GM21786 (cell line): ENCODE measurements around the gene SCAF8.

Experiments used
- ATAC-seq: cut with Tn5 transposase; IDR thresholded peaks from one replicate; pipeline ENCODE4 v1.9.1; 2021; ENCODE audit not compliant: unreplicated experiment

SCAF8 gene

GRCh38 chr6:154824076-154824475 lies 90.9 kb downstream of the SCAF8 start:
- no peak for ATAC-seq

- ATAC-seq = no peak
Measured at GRCh38 chr6:154829970-154830369, 96.8 kb downstream of the SCAF8 start.

DNA sequence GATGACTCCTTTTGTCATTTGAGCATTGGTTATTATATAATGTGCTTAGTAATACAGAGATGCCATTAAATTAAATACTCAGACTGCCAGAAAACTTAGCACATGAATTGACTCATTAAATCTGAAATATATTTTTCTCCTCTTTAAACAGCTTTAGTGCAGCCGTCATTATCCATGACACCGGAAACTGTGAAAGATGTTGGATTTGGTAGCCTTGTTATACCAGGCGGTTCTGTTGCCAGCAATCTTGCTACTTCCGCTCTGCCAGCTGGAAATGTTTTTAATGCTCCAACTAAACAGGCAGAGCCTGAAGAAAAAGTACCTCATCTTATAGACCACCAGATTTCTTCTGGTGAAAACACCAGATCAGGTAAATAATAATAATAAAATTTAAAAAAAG lies 97.6 kb downstream of the SCAF8 start:
- ATAC-seq = no peak

DNA sequence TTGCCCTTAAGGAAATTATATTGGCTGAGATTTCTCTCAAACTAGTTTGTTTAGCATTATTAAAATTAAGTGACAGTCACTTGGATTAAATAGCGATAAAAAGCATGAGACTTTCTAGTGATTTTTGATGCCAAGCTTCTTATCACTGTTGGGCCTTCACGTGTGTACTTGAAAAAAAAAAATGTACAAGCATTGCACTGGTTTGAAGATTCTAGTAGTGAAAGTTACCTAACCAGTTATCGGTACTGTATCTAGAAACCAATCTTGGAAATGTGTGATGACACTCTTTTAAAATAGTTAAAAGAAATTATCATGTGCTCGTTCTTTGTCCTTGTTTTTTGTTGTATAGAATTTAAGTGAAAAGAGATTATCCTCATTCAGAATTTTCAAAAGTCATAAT lies 102.1 kb downstream of the SCAF8 start:
- ATAC-seq = no peak

- no peak for ATAC-seq
Measured at GRCh38 chr6:154839546-154839945, 106.3 kb downstream of the SCAF8 start.

DNA sequence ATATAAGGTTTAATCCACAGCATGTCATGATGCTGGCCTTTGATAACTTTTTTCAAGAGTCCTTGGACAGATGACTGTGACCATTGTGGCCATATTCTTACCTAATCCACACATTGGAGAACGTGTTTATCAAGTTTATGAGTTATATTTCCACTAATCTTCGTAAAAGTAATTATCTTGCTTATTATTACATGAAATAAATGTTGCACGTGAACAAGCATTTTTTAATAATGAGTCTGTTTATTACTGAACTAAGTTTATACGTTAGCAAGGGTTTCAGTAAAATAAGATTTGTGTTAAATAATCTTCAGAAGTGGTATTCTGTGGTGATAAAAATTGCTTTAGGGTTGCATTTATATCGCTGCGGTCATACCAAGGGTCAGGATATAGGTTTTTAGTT lies 107.1 kb downstream of the SCAF8 start:
- no peak for ATAC-seq

DNA sequence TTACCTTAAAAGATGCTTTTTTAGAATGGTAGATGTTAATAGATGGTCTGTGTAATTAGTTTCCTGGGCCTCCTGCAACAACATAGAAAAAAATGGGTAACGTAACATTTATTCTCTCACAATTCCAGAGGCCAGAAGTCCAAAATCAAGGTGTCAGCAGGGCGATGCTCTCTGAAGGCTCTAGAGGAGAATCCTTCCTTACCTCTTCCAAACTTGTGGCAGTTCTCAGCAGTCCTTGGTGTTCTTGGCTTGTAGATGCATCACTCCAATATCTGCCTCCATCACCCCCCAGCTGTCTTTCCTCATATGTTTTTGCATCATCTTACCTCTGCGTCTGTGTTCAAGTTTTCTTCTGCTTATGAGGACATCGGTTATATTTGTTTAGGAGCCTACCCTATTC lies 107.9 kb downstream of the SCAF8 start:
- no peak for ATAC-seq

- ATAC-seq = no peak
Measured at GRCh38 chr6:154842833-154843232, 109.6 kb downstream of the SCAF8 start.

- no peak for ATAC-seq
Measured at GRCh38 chr6:154847318-154847717, 114.1 kb downstream of the SCAF8 start.

GRCh38 chr6:154848580-154848979 lies 115.4 kb downstream of the SCAF8 start:
- ATAC-seq = no peak

GRCh38 chr6:154849475-154849874 lies 116.3 kb downstream of the SCAF8 start:
- no peak for ATAC-seq

DNA sequence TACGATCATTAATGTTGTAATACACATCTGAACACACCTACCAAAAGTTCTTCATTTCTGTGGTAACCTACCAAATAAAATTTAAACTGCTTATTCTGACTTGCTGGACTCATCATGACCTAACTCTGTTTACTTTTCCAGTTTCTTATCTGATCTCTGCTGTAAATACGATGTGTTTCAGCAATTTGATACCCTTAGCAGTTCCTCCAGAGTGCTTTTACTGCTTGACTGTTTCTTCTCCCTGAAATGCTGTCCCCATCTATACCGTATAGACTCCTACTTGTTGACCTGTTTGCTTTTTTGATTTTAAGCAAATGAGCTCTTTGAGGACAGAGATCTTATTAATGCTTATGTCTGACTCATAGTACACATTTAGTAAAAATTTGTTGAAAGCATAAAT lies 119.5 kb downstream of the SCAF8 start:
- no peak for ATAC-seq

DNA sequence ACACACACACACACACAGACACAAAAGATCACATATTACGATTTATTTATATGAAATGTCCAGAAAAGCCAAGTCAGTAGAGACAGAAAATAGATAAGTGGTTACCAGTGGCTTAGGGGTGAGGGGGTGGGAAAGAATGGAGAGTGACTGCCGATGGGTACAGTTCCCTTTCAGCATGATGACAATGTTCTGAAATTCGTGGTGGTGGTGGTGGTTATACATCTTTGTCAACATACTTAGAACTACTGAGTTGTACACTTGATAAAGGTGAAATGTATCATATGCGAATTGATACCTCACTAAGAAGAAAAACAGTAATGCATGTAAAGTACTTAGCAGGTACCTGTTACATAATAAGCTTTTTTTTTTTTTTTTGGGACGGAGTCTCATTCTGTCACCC lies 124.3 kb downstream of the SCAF8 start:
- ATAC-seq = no peak

GRCh38 chr6:154861825-154862224 lies 128.6 kb downstream of the SCAF8 start:
- no peak for ATAC-seq

DNA sequence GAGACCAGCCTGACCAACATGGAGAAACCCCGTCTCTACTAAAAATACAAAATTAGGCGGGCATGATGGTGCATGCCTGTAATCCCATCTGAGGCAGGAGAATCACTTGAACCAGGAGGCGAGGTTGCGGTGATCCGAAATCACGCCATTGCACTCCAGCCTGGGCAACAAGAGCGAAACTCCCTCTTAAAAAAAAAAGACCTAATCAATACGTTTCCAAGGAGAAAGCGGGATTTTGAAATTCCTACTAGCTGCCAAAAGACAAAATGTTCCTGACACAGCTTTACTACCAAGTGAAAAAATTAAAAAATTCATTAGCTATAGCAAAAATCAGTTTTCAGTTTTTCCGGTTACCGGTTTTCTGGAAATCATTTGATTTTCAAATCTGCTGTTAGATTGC lies 129.3 kb downstream of the SCAF8 start:
- no peak for ATAC-seq

GRCh38 chr6:154864066-154864430 lies 130.8 kb downstream of the SCAF8 start:
- ATAC-seq = no peak

DNA sequence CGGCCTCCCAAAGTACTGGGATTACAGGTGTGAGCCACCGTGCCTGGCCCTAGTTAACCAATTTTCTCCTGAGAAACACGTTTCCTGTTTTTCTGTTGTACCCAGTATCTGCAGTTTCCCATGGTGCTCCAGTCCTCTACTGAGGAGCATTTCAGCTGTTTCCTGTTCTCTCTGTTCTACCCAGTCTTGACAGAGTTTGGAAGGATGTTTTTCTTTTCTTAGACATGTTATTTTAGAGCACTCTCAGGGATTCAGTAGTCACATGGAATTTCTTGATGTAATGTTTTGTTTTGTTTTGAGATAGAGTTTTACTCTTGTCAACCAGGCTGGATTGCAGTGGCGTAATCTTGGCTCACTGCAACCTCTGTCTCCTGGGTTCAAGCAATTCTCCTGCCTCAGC lies 132.1 kb downstream of the SCAF8 start:
- ATAC-seq = no peak

DNA sequence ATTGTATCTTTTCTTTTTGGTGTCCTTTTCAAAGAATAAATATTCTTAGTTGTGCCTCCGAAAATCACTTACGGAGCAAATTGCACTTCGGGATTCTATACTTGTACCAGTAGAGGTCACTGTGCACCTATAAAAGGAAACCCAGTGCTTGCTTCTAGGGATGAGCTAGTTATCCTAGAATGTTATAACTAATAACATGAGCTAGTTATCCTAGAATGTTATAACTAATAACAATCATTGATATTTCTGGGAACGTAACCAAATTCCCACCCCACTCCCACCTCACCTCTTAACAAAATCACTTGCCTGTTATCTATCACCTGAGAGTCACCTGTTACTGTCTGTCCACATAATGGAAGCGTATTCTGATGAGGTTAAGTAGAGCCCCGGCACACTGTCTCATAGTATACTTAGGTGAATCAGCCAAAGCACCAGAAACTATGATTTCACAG lies 135.0 kb downstream of the SCAF8 start:
- ATAC-seq = no peak

DNA sequence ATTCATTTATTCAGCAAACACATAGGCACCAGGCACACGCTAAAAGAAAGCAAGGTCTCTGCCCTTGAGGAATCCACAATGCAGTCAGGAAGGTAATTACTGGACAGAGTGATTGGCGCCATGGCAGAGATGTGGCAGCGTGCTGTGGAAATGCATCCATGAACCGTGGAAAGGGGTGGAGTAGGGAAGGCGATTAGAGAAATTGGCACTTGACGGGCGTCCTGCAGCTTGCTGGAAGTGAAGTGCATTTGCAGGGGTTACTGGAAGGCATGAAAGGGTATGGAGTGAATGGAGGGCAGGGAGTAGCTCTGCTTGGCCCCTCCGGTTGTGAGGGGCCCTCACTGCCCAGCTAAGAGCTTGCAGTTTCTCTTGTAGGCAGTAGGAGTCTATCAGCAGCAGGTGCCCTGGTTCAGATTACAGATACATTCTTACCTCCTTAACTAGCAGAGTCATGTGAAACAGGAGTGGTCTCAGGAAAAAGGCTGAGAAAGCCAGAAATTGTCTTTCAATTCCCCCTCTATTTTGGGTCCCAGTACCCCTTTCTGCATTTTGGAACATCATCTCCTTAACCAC lies 139.4 kb downstream of the SCAF8 start:
- ATAC-seq = no peak

DNA sequence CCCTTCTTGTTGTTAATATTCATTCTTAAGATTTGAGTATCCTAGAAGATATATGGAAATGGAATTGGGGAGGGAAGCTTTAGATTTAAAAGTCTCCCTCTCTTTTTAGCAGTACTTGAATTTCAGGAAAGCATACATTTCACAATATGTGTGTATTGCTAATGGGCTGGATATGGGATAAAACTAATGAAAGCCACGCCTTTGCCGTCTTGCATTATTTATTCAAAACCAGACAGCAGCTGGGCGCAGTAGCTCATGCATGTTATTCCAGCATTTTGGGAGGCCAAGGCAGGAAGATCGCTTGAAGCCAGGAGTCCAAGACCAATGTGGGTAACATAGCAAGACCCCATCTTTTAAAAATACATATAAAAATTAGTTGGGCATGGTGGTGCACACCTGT lies 140.3 kb downstream of the SCAF8 start:
- no peak for ATAC-seq

- no peak for ATAC-seq
Measured at GRCh38 chr6:154874773-154875592, 141.8 kb downstream of the SCAF8 start.

GRCh38 chr6:154876486-154877280 lies 143.5 kb downstream of the SCAF8 start:
- no peak for ATAC-seq
